PC-9 (cell line): Measurements from ENCODE around the gene ZNF417. TPM values are rescaled to one million over a fixed set of nuclear protein-coding genes. Genes with fewer than 3 reads are reported as not detected.
A peak's percentile ranks its signal among the peaks of the same experiment; 100 is the strongest.
"Not testable (repeated sequence)": the region's sequence is repeated elsewhere in the genome, so short reads cannot be mapped to it uniquely, and the experiment has no call there.

Source experiments
- BruUV-seq: library from RNA; stranded (reverse); fragments of 400-500 nt; replicated peaks from 2 replicates; lab custom pipeline; 2021; lab: Mats Ljungman, UMichigan
- CTCF ChIA-PET: fragments of 300-600 bp; sonication (Branson Sonifier 250); formaldehyde crosslinking; loops from one replicate; lab custom pipeline; 2022; ENCODE audit warnings: antibody characterized with exemption; lab: Charles Lee
- POLR2A ChIA-PET: fragments of 300-600 bp; sonication (Branson Sonifier 250); formaldehyde crosslinking; loops from one replicate; lab custom pipeline; 2022; ENCODE audit warnings: antibody characterized with exemption; ENCODE audit not compliant: unreplicated experiment; lab: Charles Lee
- DNase-seq, 2 experiments: peaks; one replicate each; pipeline versions ENCODE4 v3.0.0 to v3.0.0-alpha.2; 2015 to 2022; ENCODE audit warnings: mixed read lengths in 1 of 2
- H2AFZ ChIP-seq: fragments of 200-600 bp; sonication (generic); 2 replicates; pipeline ENCODE4 v1.8.1; 2017; ENCODE audit warnings: antibody characterized with exemption
- H3F3A ChIP-seq: fragments of 200-600 bp; sonication (generic); 2 replicates; pipeline ENCODE4 v1.8.1; 2017; ENCODE audit warnings: antibody characterized with exemption, mild to moderate bottlenecking, low read depth; ENCODE audit not compliant: insufficient read depth
- H3K27ac ChIP-seq: fragments of 200-600 bp; sonication (generic); 2 replicates; pipeline ENCODE4 v1.6.1; 2016; ENCODE audit warnings: mixed run types
- H3K27me3 ChIP-seq: fragments of 200-600 bp; sonication (generic); 2 replicates; pipeline ENCODE4 v1.6.1; 2016; ENCODE audit warnings: low read depth, mixed run types; ENCODE audit not compliant: insufficient read depth
- H3K36me3 ChIP-seq: fragments of 200-600 bp; sonication (generic); 2 replicates; pipeline ENCODE4 v1.6.1; 2016; ENCODE audit warnings: low read depth, mixed run types
- H3K4me1 ChIP-seq: fragments of 200-600 bp; sonication (generic); replicated peaks from 2 replicates; pipeline ENCODE4 v1.6.1; 2016; ENCODE audit warnings: mixed run types; ENCODE audit not compliant: insufficient read depth
- H3K4me2 ChIP-seq: fragments of 200-600 bp; sonication (generic); 2 replicates; pipeline ENCODE4 v1.6.1; 2017; ENCODE audit warnings: mixed run types
- H3K4me3 ChIP-seq: fragments of 200-600 bp; sonication (generic); 2 replicates; pipeline ENCODE4 v1.6.1; 2016; ENCODE audit warnings: mixed run types
- H3K79me2 ChIP-seq: fragments of 200-600 bp; sonication (generic); 2 replicates; pipeline ENCODE4 v1.6.1; 2017; ENCODE audit warnings: low read depth, mixed run types
- H3K9me2 ChIP-seq: fragments of 200-600 bp; sonication (generic); 2 replicates; pipeline ENCODE4 v1.8.1; 2017; ENCODE audit warnings: mild to moderate bottlenecking; ENCODE audit not compliant: insufficient read depth
- H3K9me3 ChIP-seq: fragments of 200-600 bp; sonication (generic); 2 replicates; pipeline ENCODE4 v1.8.1; 2016; ENCODE audit warnings: low read depth; ENCODE audit not compliant: insufficient read depth
- H4K20me1 ChIP-seq: fragments of 200-600 bp; sonication (generic); 2 replicates; pipeline ENCODE4 v1.8.1; 2017; ENCODE audit not compliant: insufficient read depth
- CTCF ChIP-seq: fragments of 200-600 bp; sonication (generic); conservative IDR thresholded peaks from 2 replicates; pipeline ENCODE4 v1.6.1; 2017; ENCODE audit warnings: mixed run types, antibody characterized with exemption, mild to moderate bottlenecking, moderate library complexity
- EZH2 ChIP-seq: fragments of 200-600 bp; sonication (generic); IDR thresholded peaks from 2 replicates; pipeline ENCODE4 v1.8.0; 2017; ENCODE audit warnings: antibody characterized with exemption, low read depth
- intact Hi-C: fragments of 100-400 bp; cut with micrococcal nuclease; formaldehyde crosslinking; loops from one replicate; pipeline ENCODE4 v1.10.0; 2022; ENCODE audit not compliant: unreplicated experiment
- total RNA-seq: library from RNA; stranded (reverse); gene quantifications from 2 replicates; pipeline ENCODE4 v1.2.3, GENCODE V29; 2021

The ZNF417 gene
- total RNA-seq, 1 experiment from 2014 or later: 19.6 TPM

DNA sequence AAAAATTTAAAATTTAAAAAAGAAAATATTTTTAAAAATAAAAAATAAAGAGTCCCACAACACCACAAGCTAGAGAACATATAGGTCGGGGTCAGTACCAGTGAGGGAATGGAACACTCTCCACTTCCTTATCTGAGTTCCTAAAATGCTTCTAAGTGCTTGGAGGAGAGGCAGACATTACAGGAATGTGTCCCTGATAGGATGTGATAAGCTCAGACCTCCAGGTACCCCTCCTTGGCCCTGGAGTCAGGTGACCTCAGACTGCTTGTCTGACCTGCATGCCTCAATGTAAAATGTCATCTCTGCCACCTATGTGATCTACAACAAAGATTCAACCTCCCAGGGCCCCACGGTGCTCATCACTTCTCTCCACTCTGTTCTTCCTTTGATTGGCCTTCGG is 30.3 kb downstream of the ZNF417 start:
- no peak for DNase-seq
- no TSS peak for BruUV-seq
- H3K4me2 ChIP-seq: no peak overlapping the region
- H3K36me3 ChIP-seq: peaks cover 35% of the 10 kb centered on the region
- peaks cover 52% of the 10 kb centered on the region for H3K79me2 ChIP-seq
- no peak overlapping the region for H2AFZ ChIP-seq
- no peaks in the 10 kb centered on the region for H3K27me3 ChIP-seq
- intact Hi-C loops: no loop called here
- peaks cover 43% of the 10 kb centered on the region for H3K9me3 ChIP-seq
- no peaks in the 10 kb centered on the region for H3K9me2 ChIP-seq
- H4K20me1 ChIP-seq: no peaks in the 10 kb centered on the region
- no peak overlapping the region for H3K4me3 ChIP-seq
- peaks cover 6% of the 10 kb centered on the region; the same call in 1 of the 2 replicates for H3F3A ChIP-seq
- POLR2A ChIA-PET: interaction anchor here (0.6 kb wide), 1 partner anchor 94 kb away, joined by 7 read pairs; no protein-coding TSS in a partner anchor
- TF ChIP-seq EZH2 (no peak), CTCF (no peak)
- H3K27ac ChIP-seq: no peak overlapping the region
- H3K4me1 ChIP-seq: 0 out of 2 replicates have a peak, but pooled peaks cover 5% of the 10 kb centered on the region
- CTCF ChIA-PET: no interaction called here

GRCh38 chr19:57873883-57874799 is 42.3 kb downstream of the ZNF417 start:
- H3K27me3 ChIP-seq, H3K9me2 ChIP-seq, H2AFZ ChIP-seq, BruUV-seq, H3K4me3 ChIP-seq, H3K79me2 ChIP-seq, DNase-seq, H3K27ac ChIP-seq, intact Hi-C loops, H3K4me2 ChIP-seq, H4K20me1 ChIP-seq, CTCF ChIA-PET, POLR2A ChIA-PET, H3K4me1 ChIP-seq: not testable (repeated sequence)
- Histone ChIP-seq H3F3A (peaks cover 14% of the 10 kb centered on the region), H3K36me3 (peaks cover 49% of the 10 kb centered on the region), H3K9me3 (peaks cover 63% of the 10 kb centered on the region)

- TF ChIP-seq EZH2 (no peak), CTCF (no peak)
- Histone ChIP-seq H3K79me2 (no peaks in the 10 kb centered on the region; the same call in 1 of the 2 replicates), H3K4me2 (no peak overlapping the region), H3K9me3 (peaks cover 68% of the 10 kb centered on the region), H2AFZ (no peak overlapping the region), H3K4me3 (0 out of 2 replicates have a peak overlapping the region, but pooled peaks have one; percentile 11), H3K4me1 (no peaks in the 10 kb centered on the region), H3K36me3 (peaks cover 54% of the 10 kb centered on the region), H3F3A (peaks cover 21% of the 10 kb centered on the region), H3K27ac (no peak overlapping the region), H3K27me3 (no peaks in the 10 kb centered on the region), H3K9me2 (no peaks in the 10 kb centered on the region), H4K20me1 (no peaks in the 10 kb centered on the region)
- DNase-seq: no peak
- ChIA-PET POLR2A (no interaction called here), CTCF (no interaction called here)
- BruUV-seq: no TSS peak
- intact Hi-C loops: no loop called here
Observed at GRCh38 chr19:57872450-57872849, 43.9 kb downstream of the ZNF417 start.
